Amniotic stem cell (primary cell): ENCODE measurements around the gene C2orf49.
"Not testable (repeated sequence)": the region's sequence is repeated elsewhere in the genome, so short reads cannot be mapped to it uniquely, and the experiment has no call there.

Source experiments
- DNase-seq: peaks from one replicate; lab custom pipeline; 2025; lab: John Stamatoyannopoulos, UW

Gene C2orf49

DNA sequence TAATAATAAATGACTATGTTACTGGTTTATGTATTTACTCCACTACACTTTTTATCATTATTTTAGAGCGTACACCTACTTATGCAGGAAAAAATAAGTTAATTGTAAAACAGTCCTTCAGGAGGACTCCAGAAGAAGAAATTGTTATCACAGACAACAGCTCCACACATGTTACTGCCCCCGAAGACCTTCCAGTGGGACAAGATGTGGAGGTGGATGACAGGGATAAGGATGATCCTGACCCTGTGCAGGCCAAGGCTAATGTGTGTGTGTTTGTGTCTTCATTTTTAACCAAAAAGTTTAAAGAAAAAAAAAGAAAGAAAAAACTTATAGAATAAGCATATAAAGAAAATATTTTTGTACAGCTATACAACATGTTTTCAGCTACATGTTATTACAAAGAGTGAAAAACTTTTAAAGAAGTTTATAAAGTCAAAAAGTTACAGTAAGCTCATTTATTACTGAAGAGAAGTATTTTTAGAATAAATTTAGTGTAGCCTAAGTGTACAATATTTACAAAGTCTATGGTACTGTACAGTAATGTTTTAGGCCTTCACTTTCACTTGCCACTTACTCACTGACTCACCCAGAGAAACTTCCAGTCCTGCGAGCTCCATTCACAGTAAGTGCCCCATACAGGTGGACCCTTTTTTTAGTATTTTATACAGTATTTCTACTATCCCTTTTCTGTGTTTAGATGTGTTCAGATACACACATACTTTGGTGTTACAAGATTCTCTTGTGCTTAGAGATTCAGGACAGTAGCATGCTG, 15.3 kb upstream of the C2orf49 start:
- DNase-seq, result no peak

DNA sequence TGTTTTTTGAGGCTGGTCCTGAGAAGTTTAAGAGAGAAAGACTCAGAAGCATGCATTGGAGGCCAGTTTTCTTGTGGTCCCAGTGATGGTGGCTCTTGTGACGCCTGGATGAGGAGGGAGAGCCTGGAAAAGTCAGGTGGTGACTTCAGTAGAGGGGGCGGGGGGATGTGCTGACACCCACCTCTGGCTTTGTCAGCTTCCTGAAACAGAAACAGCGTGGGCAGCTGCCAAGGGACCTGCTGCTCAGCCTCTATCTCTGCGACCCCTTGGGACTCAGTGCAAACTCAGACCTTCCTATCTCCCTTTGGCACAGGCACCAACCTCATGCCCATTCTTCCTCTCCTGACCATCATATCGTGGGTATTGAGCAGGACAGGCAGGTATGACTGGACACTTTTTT, 14.2 kb upstream of the C2orf49 start:
- no peak for DNase-seq

DNA sequence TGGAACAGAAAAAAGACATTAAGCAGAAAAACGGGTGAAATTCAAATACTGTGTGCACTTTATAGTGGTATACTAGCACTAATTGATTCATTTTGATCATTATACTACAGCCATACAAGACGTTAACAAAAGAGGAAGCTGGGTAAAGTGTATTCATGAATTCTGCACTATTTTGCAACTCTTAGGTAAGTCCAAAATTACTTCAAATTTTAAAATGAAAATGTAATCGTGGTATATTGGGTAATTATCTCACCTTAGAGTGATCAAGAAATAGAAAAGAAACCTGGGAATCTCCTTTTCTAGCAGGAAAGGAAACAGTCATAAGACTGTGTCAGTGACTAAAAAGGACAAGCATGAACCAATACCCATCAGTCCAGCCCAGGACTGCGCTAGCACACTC, 13.2 kb upstream of the C2orf49 start:
- no peak for DNase-seq

DNA sequence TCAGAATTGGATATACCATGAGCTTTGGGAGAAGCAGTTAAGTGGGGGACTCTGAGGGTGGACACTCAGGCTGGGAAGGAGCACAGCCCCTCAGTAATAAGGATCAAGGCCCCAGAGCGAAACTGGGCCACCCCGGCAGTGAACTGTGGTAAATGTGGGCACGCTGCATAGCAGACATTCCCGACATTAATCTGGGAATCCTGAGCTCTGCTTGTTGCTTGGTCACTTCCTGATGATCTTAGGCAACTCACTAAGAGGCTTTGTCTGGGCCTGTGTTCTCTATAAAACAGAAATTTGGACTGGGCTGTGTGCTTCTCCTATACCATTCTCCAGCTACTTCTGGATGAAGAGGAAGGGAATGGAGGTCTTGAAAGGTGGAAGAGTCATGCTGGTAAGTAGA, 12.6 kb upstream of the C2orf49 start:
- no peak for DNase-seq

DNA sequence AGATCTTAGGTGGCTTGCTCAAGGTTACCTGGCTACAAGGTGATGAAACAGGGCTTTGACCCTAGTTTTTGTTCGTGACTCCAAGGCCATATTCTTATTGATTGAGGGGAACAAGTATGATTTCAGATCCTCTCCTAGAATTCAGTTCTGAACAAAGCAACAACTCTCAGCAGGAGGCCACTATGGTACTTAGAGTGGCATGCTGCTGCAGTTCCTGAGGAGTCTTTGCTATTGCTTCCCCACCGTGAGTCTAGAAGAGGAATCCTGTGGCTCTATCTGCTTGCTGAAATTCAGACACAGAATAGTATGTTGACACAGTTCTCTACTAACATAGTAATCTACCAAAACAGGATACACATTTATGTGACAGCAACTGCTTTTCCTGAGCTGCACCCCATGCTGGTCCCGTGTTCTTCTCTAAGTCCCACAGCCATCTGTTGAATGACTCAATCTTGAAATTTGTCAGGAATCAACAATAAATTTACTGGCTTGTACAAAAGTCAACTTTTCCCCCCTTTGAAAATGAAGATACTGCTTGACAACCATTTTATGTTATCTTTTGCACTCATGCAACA, 11.9 kb upstream of the C2orf49 start:
- no peak for DNase-seq

DNA sequence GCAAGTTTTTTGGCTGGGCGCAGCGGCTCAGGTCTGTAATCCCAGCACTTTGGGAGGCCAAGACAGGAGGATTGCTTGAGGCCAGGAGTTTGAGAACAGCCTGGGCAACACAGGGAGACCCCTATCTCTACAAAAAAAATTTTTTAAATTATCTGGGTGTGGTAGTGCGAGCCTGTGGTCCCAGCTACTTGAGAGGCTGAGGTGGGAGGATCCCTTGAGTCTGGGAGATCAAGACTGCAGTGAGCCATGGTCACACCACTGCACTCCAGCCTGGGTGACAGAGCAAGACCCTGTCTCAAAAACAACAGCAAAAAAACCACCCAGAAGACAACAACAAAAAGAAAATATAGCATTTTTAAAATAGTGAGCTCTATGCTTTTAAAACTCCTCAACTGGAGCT, 10.1 kb upstream of the C2orf49 start:
- not testable (repeated sequence) for DNase-seq

DNA sequence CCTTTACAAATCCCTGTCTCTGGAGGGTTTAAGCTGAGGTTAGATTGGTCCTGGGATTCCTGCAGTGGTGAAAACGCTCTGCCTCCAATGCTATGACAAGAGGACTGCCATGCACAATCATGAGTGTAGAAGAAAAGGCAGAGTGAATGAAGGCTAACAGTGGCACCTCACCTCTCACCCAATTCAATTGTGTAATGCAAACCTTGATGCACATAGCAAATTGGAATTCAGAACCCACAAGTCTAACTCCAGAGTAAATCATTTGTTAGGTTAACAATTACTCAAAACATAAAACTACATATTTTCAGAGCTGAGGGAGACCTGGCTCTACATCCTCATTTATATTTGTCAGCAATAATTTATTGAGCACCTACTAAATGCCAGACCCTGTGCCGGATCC, 9.7 kb upstream of the C2orf49 start:
- DNase-seq, result no peak

DNA sequence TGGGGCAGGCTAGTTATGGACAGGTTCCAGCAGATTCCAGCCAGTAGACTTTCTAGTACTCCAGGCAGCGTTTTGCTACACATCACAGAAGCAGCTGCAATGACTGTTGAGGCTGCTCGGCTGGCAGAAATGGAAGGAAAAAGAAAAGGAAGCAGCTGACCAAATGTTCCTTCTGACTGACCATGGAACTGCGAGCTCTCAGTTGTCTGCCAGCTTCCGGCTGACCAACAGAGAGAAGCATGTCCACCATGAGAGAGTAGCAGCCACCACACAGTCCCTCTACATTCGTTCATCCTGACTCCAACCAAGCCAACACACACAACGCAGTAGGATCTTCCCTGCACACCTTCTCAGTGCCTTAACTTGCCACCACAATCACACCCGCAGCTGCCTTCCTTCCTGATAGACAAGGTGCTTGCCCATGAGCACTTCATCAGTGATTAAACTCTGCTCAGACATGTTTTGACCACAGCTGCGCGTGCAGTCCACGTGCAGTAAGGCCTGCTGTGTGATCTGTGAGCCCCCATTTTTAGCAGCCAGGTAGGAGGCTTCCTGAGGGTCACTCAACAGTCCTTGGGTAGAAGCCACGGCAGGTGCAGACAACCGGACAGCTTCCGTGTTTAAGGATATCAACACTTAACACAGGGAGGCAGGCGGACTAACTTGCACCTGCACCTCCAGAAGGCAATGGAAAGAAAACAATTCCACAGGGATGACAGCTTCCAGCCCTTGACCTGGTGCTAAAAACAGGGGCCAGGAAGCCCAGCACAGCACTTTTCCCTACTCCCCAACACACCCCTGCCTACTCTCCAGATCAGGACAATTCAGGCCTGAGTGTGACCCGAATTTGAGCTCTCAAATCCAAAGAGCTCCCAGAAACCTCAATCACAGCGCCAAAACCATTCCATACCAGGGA, 8.8 kb upstream of the C2orf49 start:
- DNase-seq, result no peak

DNA sequence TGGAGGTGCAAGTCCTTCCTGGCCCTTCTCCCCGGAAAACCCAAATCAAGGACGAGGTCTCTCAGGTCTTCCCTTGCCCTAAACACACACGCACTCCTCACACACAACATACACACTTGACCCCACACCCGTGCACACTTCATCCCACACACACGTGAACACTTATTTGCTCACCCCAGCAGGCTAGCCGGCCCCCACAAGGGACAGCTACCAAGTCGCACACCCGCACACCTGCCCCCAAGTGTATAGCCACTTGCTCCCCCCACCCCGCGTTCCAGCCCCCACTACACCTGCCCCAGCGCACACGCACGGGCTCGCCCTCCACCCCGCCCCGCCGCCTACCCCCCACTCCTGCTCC, 8.2 kb upstream of the C2orf49 start:
- DNase-seq, result no peak

DNA sequence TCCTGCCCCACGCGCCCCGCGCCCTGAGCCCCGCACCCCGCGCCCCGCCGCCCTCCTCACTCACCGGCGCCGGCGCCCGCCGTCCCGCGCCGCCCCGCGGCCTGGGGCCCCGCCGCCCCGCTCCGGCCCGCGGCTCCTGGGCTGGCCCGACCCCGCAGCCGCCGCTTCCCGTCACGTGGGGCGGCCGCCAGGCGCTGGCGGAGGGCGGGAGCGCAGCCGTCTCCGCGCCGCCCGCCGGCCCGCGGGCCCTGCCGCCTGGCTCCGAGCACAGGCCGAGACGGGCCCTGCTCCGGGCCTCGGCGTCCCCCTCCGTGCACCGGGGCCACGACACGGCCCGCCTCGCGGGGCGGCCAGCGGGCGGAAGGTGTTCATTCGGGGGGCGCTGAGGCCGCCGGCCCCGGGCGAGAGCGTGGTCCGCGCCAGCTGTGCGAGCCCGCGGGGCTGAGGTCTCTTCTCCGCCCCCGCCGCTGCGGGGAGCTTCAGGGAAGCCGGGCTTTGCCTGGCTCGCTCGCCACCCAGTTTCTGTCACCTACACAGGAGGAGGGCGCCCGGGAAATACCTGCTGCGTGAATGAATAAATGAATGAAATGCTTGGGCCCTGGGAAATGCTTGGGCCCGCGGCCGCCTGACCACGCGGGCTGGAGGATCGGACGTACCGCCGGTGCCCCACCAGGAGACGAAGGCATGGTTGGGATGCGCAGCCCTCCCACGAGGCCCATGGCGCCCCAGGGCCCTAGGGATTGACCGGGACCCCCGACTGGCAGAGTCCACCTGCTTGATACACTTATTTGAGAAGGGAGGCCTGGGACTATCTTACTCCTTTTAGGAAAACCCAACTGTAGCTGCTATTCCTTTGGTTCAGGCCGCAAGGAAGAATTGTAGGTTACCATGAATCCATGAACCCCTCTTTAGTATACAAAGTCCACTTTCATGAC, 7.5 kb upstream of the C2orf49 start, which contains the start of gene TGFBRAP1:
TGFBRAP1 (minus strand) TSS at position 175 of the 935 bp plus-strand sequence. CDS start 21,434 bp downstream, outside the sequence.
- peak; percentile 20 for DNase-seq

DNA sequence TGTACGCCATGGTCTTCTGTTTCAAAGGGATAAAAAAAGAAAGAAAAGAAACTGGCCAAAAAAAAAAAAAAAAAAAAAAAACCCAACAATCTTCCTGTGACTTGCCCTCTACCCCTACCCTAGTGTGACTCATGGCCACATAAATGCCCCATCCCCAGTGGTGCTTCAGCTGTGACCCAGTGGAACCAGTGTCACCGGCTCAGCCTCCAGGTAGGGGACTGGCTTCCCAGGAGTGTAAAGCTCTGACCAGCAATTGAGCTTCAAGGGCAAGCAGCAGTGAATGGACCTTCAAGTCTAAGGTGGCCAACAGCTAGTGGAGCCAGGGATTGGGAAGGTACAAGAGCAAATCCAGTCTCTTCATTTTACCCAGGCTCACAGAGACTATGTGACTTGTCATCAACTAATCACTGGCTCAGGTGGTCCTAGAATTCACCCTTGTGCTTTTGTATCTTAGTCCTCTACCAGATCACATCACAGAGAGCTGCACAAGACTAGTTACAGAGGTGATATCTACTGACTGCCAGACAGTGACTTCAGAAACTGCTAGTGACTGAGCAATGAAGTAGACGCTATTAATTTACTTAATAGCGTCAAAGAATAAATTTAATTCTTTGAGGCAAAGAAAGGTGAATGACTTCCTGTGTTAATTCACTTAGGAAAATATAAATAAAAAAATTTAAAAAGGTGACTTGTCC, 6.5 kb upstream of the C2orf49 start:
- DNase-seq, result no peak

DNA sequence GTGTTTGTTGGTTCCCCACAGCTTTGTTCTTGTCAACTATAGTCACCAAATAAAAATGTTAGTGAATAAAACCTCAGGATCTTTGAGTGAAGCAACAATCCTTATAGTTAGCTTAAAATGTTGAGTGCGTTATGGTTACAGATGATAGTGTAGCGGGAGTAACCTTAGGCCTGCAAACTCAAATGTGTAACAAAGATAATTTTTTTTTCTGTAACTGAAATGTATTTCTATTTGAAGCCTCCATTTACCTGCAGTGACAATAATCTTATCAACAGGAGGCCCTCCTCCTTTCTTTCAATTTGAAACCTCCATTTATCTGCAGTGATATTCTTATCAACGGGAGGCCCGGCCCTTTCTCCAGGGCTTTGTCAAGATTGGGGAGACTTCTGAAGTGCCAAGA, 3.1 kb upstream of the C2orf49 start:
- no peak for DNase-seq

DNA sequence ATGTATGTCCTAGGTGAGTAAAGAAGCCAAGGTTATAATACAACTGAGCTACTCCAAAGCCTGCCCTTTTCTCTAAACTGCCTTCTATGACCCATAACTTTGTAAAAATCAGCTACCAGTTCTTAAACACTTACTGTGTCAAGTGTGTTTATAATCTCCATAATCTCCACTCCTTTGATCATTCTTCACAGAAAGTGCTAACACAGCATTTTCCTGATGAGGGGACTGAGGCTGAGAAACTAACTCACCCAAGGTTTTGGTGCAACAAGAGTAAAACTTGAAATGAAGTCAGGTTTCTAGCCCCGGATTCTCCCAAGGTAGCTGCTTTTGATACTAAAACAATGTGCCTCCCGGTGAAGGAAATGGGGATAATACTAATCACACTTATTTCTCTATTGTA, 1.9 kb upstream of the C2orf49 start:
- DNase-seq, result no peak

DNA sequence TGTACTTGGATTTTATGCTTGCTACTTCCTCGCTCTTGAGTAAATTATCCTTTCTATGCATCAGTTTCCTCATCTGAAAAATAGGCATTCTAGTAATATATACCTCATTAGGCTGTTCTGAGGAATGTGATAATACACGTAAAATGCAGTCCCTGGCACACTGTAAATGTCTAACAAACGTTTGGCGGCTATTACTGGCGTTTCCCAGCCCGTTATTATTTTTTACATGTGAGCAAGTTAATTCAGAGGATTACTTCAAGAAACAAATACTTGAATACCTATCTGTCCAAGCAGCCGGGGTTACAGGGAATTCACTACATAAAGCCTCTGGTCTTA, 586 bp upstream of the C2orf49 start:
- DNase-seq, result no peak

DNA sequence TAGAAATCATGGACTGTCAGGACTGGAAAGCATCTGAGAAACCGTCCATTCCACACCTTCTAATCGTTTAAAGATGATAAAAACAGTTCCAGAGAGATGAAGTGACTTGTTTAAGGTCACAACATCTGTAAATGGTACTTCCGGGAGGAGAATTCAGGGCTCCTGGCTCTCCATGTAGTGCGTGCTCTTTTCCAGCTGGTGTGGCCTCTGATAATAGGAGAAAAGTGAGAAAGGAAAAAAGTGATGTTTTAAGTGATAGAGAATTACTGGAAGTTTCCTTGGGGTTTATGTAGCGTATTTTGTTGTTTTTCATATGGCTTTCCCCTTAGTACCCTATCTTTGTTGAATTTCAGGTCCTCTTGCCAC, 663 bp downstream of the C2orf49 start:
- no peak for DNase-seq

DNA sequence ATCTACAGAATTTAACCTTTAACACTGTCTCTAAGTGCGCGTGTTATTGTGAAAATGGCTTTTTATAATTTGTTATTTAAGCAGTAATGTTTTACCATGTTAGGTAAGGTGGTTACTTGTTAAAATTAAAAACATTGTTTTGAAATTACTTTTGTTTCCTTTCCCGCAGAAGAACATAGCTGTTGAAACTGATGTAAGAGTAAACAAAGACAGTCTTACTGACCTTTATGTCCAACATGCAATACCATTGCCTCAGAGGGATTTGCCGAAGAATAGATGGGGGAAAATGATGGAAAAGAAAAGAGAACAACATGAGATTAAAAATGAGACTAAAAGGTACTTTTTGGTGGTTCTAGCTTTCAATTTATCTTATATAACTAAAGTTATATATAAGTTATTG, 2.1 kb downstream of the C2orf49 start:
- no peak for DNase-seq

DNA sequence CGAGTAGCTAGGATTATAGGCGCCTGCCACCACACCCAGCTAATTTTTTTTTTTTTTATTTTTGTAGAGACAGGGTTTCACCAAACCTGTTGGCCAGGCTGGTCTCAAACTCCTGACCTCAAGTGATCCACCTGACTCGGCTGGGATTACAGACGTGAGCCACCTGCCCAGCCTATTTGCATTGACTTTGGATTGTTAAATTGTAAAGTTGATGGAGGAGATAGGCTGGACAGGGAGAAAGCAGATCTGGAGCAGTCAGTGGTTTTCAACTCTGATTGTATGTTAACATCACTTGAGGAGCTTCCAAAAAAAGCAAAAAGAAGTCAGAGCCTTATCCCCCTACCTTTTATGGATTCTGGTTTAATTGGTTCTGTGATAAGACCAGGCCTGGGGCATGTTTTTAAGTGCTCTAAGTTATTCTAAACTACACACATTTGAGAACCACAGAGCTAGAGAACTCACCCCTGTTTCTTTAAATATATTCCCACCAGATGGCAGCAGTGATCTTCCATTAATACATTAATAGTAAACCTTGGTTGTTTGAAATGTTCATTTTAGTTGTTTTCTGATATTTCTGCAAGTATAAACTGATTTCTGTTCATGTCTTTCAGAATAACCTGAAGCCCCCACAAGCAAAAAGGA, 7.5 kb downstream of the C2orf49 start:
- peak; percentile 40 for DNase-seq

DNA sequence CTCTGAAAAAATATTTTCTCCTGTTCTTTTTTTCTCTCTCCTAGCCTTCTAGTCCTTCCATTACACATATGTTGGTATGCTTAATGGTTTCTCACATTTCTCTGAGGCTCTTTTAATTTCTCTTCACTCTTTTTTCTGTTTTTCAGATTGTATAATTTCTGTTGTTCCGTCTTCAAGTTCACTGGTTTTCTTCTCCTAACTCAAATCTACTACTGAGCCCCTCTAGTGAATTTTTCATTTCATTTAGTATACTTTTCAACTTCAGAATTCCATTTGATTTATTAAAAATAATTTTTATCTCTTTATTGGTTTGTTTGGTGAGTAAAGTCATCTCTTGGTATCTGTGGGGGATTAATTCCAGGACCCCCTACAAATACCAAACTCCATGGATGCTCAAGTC, 19.8 kb downstream of the C2orf49 start:
- no peak for DNase-seq

DNA sequence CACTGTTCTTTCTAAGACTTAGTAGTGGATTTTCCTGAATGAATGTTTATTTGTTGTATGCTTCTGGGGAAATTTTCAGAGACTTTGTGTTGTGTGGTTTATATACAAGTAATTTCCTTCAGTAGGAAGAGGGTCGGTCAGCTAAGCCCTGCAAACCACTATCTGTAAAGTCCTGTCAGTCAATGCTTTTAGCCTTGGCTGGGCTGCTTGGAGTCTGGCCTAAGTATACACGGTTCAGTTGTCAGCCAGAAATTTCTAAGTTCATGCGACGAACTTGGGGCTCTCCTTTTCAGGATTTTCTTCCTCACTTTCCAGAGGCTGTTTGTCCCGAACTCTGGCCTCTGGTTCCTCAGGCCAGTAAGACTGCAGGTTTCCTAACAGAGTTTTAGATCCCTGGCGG, 21.3 kb downstream of the C2orf49 start:
- DNase-seq, result no peak

DNA sequence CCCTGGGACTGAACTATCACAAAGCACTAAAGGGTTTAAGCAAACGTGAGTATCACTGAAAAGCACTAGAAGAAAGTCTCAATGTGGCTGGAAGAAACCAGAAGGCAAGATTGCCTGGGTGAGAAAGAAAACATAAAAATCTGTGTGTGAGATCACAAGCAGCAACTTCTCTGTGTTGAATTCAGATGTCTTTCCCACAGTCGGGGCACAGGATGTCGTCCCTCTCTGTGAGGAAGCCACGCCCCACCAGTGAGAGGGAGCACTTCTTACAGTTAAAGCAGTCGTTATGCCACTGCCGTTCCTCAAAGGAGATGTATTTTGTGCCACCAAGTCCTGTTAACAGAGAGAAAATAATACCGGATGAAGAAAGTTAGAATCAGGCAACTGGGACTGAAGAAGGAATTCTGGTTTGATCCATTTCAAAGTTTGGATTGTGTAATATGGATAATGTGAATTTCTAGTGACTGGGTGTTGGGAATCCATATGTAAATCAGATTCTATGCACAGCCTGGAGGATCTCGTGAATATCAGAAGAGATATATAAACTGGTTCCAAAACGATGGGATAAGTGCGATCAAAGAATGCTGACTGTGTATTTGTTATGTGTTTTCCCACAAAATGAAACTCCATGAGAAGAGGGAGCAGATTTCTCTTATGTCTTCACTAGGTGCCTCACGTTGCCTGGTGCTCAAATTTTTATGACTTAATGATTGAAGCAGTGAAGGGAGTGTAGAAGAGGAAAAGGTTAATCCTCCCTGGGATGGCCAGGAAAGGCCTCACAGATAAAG, 24.0 kb downstream of the C2orf49 start:
- DNase-seq, result no peak
